AG20443 (cell line): Measurements from ENCODE around the gene RAI14.
"Not testable (repeated sequence)": the region's sequence is repeated elsewhere in the genome, so short reads cannot be mapped to it uniquely, and the experiment has no call there.

Experiments
- DNase-seq: peaks from one replicate; pipeline ENCODE4 v3.0.0; 2012; ENCODE audit warnings: low spot score, mixed read lengths

Gene RAI14

GRCh38 chr5:34820593-34820992 is 164.5 kb downstream of the RAI14 start:
- no peak for DNase-seq

- no peak for DNase-seq
These were observed 167.0 kb downstream of the RAI14 start for GRCh38 chr5:34822956-34823715.

- DNase-seq: no peak
These were observed 170.2 kb downstream of the RAI14 start for GRCh38 chr5:34826347-34826746.

GRCh38 chr5:34827588-34828506 is 171.7 kb downstream of the RAI14 start:
- DNase-seq: no peak

- DNase-seq: not testable (repeated sequence)
These were observed 174.7 kb downstream of the RAI14 start for GRCh38 chr5:34830827-34831226.

GRCh38 chr5:34831303-34831702 is 175.2 kb downstream of the RAI14 start:
- no peak for DNase-seq

GRCh38 chr5:34832568-34832967 is 176.4 kb downstream of the RAI14 start:
- no peak for DNase-seq

- DNase-seq: no peak
These were observed 177.0 kb downstream of the RAI14 start for GRCh38 chr5:34833090-34833489.

- no peak for DNase-seq
These were observed 178.1 kb downstream of the RAI14 start for GRCh38 chr5:34833976-34834793.

GRCh38 chr5:34834794-34835089 is 178.6 kb downstream of the RAI14 start:
- DNase-seq: no peak

GRCh38 chr5:34835664-34836063 is 179.5 kb downstream of the RAI14 start:
- no peak for DNase-seq

- peak; percentile 94 for DNase-seq
These were observed 182.9 kb downstream of the RAI14 start, which contains the start of gene TTC23L for GRCh38 chr5:34838785-34839714. Gene TTC23L, plus strand, starts transcription at chr5:34839164. Its CDS starts 1,508 bp downstream, at chr5:34840672.

GRCh38 chr5:34841816-34842215 is 185.7 kb downstream of the RAI14 start:
- no peak for DNase-seq

GRCh38 chr5:34842554-34842953 is 186.4 kb downstream of the RAI14 start:
- no peak for DNase-seq

- no peak for DNase-seq
These were observed 187.4 kb downstream of the RAI14 start for GRCh38 chr5:34843497-34843896.

- no peak for DNase-seq
These were observed 188.0 kb downstream of the RAI14 start for GRCh38 chr5:34844106-34844505.

GRCh38 chr5:34844999-34845398 is 188.9 kb downstream of the RAI14 start:
- DNase-seq: no peak

- DNase-seq: no peak
These were observed 190.9 kb downstream of the RAI14 start for GRCh38 chr5:34847056-34847455.

GRCh38 chr5:34847552-34847951 is 191.4 kb downstream of the RAI14 start:
- no peak for DNase-seq

- no peak for DNase-seq
These were observed 192.1 kb downstream of the RAI14 start for GRCh38 chr5:34848230-34848629.

GRCh38 chr5:34849253-34849652 is 193.1 kb downstream of the RAI14 start:
- DNase-seq: no peak
